WERI-Rb-1 (cell line): ENCODE measurements around the gene SPINT3.

Experiments
- DNase-seq: peaks from one replicate; pipeline ENCODE4 v3.0.0-alpha.2; 2020
- H3K27ac ChIP-seq: fragments of 250-450 bp; sonication (Bioruptor Pico); 2 replicates; pipeline ENCODE4 v1.5.1; 2020; ENCODE audit warnings: mild to moderate bottlenecking, moderate library complexity
- H3K27me3 ChIP-seq: fragments of 250-450 bp; sonication (Bioruptor Pico); 2 replicates; pipeline ENCODE4 v1.5.1; 2021; ENCODE audit warnings: mild to moderate bottlenecking, low read depth, moderate library complexity; ENCODE audit not compliant: insufficient read depth, severe bottlenecking
- H3K36me3 ChIP-seq: fragments of 250-450 bp; sonication (Bioruptor Pico); 2 replicates; pipeline ENCODE4 v1.5.1; 2020; ENCODE audit warnings: mild to moderate bottlenecking, moderate library complexity
- H3K4me3 ChIP-seq: 2 replicates; pipeline ENCODE4 v1.5.1; 2011; ENCODE audit warnings: low read depth, mild to moderate bottlenecking, control low read depth, low read length
- H3K9me3 ChIP-seq: fragments of 250-450 bp; sonication (Bioruptor Pico); 2 replicates; pipeline ENCODE4 v1.5.1; 2021; ENCODE audit warnings: mild to moderate bottlenecking, moderate library complexity; ENCODE audit not compliant: severe bottlenecking
- CTCF ChIP-seq: IDR thresholded peaks from 2 replicates; pipeline ENCODE4 v1.5.1; 2011; ENCODE audit warnings: low read depth, mild to moderate bottlenecking, control low read depth, inconsistent platforms, low read length

Gene SPINT3, protein sequence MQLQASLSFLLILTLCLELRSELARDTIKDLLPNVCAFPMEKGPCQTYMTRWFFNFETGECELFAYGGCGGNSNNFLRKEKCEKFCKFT

DNA sequence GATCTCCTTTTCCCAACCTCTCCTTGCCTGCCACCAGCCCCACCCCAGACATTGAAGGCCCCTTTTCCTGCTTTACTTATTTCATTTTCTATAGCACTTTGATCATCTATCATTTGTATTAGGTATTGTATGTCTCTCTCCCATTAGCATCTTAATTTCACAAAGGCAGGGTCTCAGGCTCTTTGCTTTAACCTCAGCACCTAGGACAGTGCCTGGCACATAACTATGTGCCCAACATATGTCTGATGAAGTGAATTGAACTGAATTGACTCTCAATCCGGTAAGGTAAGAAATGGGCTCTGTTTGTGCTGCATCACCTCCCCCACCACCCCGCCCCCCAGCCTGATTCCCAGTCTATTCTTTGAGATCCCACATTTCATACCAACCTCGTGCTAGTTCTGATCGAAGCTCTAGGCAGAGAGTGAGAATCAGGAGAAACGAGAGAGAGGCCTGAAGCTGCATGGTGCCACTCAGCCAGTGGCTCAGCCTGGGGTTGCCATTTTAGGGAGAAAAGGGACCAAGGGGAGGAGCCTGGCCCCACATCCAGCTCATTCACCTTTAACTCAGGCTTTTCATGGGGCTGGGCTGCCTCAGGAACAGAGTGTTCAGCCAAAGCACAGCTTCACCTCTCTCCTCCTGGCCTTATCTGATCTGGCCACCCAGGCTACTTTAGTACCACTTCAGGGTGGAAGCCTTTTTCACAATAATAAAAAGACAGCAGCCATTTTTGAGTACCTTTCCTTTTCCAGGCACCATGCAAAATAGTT lies at the start of gene SPINT3:
Gene SPINT3, minus strand, starts transcription at position 476 of the 767 bp plus-strand sequence. Its CDS starts 14 bp downstream, at position 462.
- Histone ChIP-seq H3K27me3 (no peaks in the 10 kb centered on the region), H3K4me3 (no peak within 1 kb of the TSS), H3K36me3 (no peaks in the 10 kb centered on the region), H3K9me3 (no peaks in the 10 kb centered on the region), H3K27ac (no peak within 1 kb of the TSS)
- TF ChIP-seq CTCF, result no peak
- no peak for DNase-seq

DNA sequence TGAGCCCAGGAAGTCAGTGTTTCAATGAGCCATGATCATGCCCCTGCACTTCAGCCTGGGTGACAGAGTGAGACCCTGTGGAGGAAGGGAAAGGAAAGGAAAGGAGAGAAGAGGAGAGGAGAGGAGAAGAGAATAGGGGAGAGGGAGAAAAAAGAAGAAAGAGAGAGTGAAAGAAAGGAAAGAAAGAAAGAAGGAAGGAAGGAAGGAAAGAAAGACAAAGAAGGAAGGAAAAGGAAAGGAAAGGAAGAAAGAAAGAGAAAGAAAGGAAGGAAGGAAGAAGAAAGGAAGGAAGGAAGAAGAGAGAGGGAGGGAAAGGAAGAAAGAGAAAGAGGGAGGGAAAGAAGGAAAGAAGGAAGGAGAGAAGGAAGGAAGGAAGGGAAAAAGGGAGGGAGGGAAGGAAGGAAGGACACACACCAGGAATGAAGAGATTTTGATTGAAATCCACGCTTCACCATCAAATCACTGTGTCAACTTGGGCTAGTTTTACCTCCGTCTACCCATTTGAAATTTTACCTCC lies 49.4 kb upstream of the SPINT3 start:
- DNase-seq, result no peak
- Histone ChIP-seq H3K27me3 (no peaks in the 10 kb centered on the region), H3K27ac (no peak overlapping the region), H3K4me3 (no peak overlapping the region), H3K9me3 (no peaks in the 10 kb centered on the region), H3K36me3 (no peaks in the 10 kb centered on the region)
- TF ChIP-seq CTCF, result no peak

DNA sequence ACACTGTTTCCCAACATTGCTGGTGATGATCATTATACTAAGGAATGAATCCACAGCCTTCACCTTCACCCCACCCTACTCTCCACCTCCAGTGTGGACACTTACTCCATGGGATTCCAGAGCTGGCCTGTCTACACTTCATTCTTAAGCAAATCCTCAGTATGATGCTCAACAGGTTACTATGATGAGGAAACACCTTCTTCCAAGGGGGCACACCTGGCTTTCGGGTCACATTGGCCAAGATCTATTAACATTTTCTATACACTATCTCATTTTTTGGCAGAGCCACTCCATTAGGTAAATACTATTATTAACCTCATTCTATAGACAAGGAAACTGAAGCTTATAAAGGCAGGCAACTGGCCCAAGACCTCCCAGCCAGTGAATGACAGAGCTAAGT lies 39.8 kb upstream of the SPINT3 start:
- H3K27ac ChIP-seq, result no peak overlapping the region
- H3K36me3 ChIP-seq, result no peaks in the 10 kb centered on the region
- H3K27me3 ChIP-seq, result no peaks in the 10 kb centered on the region

DNA sequence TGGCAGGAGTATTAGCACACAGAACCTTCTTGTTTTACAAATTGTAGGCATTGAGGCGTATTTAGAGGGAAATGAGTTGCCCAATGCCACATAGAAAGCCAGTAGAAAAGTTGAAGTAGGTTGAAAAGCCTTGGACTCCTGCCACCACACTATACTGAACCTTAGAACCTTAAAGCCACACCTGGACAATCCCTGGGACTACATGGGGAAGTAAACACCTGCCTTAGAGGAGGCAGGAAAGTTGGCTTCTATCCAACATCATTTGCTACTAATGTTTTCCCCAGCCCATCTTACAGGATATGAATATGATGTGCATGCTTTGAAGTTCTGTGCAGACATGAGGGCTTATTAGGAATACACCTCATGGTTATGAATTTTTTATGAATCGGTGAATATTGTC lies 37.0 kb upstream of the SPINT3 start:
- H3K4me3 ChIP-seq, result no peak overlapping the region
- peaks cover 3% of the 10 kb centered on the region for H3K9me3 ChIP-seq
- H3K27ac ChIP-seq, result no peak overlapping the region
- no peaks in the 10 kb centered on the region for H3K36me3 ChIP-seq
- no peak for TF ChIP-seq CTCF
- no peak for DNase-seq
- H3K27me3 ChIP-seq, result peaks cover 3% of the 10 kb centered on the region

More for the DNA sequence above, 39.8 kb upstream of the SPINT3 start:
- no peak for DNase-seq
- TF ChIP-seq CTCF, result no peak
- Histone ChIP-seq H3K4me3 (no peak overlapping the region), H3K9me3 (peaks cover 3% of the 10 kb centered on the region)

GRCh38 chr20:45550765-45551164 lies 35.3 kb upstream of the SPINT3 start:
- no peak overlapping the region for H3K4me3 ChIP-seq
- H3K9me3 ChIP-seq, result peaks cover 3% of the 10 kb centered on the region
- no peak for TF ChIP-seq CTCF
- no peak overlapping the region for H3K27ac ChIP-seq
- H3K36me3 ChIP-seq, result no peaks in the 10 kb centered on the region
- H3K27me3 ChIP-seq, result peaks cover 3% of the 10 kb centered on the region
- DNase-seq, result no peak
